CD1c-positive myeloid dendritic cell (primary cell): ENCODE results near the gene TCL1A.
"Not testable (repeated sequence)": the region's sequence is repeated elsewhere in the genome, so short reads cannot be mapped to it uniquely, and the experiment has no call there.

ENCODE experiments used
- DNase-seq: peaks from one replicate; pipeline ENCODE4 v3.0.0-alpha.2; 2016; ENCODE audit errors: extremely low spot score

The TCL1A gene

DNA sequence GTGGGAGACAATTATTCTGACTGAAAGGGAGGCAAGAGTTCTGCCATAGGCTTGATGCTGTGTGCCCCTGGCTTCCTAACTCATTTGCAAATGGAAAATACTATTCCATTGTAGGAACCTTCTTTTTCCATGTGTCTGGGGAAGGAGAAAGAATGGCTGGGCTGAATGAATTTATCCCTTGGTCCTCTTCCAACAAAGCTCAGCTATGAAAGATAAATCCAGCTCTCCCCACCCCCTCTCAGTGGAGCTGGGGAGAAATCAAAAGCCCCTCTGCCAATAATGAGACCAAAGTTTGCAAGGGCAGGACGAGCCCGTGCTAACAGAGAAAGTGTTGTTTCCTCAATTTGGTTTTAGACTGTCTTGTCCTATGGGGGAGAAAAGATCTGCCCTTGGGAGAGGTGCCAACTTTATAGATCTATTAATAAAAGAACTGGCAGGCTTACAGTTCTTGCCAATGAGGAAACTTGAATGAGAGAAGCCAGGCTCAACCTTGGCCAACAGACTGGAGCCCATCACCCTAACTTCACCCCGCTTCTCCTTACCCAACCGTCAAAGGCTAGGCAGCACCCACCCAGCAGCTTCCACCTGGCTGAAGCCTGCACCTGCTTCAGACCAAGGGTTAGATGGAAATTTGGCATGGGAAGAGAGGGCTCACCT, 36.6 kb downstream of the TCL1A start:
- DNase-seq = no peak

DNA sequence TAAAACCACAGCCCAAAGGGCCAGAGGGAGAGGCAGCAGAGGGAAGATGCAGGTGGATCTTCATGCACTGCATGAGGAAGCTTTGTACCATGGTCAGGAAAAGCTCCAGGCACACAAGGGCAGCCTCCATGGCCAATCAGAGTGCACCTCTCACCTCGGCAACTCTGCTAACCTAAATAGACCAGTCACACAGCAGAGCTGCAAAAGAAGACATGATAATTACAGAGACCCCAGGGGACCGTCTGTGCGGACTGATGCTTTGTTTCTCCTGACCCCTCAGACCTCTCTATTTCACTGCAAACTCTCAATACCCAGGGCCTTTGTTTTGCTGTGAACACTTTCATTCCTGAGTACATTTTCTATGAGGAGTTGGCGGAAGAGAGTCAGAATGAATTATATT, 38.4 kb downstream of the TCL1A start:
- DNase-seq = no peak

DNA sequence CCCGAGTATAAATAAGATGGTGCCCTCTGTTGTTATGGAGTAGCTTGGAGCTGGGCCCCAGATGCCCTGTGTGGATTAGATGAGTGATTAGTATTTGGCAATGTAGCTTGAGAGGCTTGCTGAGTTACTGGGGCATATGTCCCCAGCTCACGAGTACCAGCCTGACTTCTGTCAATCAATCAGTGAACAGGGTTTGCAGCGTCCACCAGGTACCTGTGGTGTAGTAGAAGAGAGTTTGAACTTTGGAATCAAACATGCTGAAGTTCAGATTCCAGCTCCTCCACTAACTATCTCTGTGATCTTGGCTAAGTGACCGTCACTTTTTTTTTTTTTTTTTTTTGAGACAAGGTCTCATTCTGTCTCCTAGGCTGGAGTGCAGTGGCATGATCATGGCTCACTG, 39.3 kb downstream of the TCL1A start:
- no peak for DNase-seq

DNA sequence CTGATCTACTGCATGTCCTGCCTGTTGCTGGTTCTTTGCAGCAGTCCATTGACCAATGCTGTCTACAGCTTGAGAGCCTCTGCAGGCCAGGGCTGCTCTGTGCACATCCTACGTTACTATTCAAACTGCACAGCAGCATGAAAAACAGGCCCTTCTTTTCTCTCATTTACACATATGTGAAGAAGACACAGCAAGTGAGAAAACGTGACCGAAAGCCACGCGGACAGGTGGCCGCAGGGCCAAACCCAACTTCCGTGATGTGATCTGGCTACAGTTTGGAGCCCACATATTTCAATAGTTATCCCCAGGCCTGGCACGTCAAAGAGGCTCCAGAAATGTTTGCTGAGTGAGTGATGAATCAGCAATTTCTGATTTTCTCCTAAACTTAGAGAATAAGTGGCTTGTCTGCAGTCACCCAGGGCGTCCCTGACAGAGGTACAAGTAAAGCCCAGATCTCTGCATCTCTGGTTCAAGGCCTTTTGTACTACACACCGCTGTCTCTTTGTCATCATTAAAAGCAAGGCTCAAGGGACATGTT, 45.6 kb downstream of the TCL1A start:
- DNase-seq = no peak

DNA sequence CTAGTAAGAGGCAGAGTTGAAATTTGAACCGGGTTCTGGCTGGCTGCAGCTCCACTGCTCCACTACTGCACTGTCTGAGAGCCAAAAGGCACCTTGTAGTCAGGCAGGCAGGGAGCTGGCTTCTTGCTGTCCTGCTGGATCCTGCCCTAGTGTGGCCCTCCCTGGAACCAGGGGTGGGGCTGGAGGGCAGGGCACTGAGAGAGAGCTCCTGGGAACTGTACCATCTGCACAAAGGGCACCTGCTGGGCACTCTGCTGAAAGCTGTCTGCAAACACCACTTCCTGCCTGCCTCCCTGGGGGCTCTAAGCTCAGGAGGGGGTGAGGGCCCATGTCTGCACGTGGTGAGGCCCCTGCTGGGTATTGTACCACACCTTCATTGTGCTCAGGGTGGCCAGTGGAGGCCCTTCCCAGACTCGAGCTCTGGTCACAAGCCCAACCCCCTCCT, 46.7 kb downstream of the TCL1A start:
- no peak for DNase-seq

DNA sequence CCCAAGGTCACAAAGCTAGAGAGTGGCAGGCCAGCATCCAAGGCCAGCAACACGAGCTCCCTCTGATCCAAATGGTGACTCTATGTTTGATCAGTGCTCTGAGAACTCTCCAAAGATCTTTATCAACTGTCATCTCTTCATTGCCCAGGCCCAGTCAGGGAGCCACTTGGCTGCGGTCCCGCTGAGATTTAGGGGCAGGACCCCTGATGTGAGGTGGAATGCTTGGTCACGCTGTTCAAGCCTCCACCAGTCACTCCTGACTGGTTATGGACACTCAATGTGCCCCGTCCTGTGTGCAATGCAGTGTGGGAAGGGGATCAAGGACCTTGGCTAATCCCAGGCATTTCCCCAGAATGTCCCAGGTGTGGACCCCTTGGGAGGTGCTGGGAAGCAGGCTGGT, 47.5 kb downstream of the TCL1A start:
- DNase-seq = no peak

DNA sequence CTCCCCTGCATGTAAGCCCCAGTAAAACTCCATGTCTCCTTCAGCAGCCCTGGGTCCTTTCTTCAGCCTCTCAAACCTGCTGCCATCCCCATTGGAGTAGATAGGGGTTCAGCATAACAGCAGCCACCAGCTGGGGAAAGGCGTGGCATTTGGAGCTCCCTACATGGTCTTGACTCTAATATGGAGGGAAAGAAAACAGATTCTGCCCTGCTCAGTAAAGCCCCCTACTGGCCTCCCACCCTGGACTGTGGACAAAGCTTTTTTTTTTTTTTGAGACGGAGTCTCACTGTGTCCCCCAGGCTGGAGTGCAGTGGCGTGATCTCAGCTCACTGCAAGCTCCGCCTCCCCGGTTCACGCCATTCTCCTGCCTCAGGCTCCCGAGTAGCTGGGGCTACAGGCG, 48.4 kb downstream of the TCL1A start:
- DNase-seq = not testable (repeated sequence)

DNA sequence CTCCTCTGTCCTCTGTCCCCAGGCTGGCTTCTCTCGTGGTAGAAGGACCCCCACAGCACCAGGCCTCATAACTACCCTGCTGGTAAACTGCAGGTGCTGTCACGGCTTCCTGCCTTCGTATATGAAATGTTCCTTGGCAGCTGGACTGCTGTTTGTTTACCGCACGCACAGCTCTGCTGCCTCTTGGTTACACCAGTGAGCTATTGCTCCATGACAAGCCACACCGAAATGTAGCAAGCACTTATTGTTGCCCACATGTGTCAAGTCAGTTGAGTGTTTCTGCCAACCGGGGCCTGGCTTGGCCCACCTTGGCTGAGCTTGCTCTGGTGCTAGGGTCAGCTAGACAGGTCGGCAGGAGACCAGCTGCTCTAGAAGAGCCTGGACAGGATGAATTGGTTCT, 49.4 kb downstream of the TCL1A start:
- no peak for DNase-seq

DNA sequence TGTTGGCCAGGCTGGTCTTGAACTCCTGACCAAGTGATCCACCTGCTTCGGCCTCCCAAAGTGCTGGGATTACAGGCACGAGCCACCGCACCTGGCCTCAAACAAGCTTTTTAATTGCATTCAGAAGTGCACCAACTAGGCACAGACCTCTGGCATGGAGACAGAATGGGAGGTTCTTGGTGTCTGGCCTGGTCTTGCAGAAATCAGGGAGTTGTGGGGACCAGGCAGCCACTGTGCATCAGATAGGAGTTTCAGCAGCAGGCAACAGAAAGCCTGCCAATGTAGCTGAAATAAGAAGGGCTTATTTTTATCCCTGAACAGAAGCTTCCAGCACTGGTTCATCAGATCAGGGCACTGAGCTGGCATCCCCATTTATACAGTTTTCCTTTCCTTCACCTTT, 49.9 kb downstream of the TCL1A start:
- DNase-seq = no peak

DNA sequence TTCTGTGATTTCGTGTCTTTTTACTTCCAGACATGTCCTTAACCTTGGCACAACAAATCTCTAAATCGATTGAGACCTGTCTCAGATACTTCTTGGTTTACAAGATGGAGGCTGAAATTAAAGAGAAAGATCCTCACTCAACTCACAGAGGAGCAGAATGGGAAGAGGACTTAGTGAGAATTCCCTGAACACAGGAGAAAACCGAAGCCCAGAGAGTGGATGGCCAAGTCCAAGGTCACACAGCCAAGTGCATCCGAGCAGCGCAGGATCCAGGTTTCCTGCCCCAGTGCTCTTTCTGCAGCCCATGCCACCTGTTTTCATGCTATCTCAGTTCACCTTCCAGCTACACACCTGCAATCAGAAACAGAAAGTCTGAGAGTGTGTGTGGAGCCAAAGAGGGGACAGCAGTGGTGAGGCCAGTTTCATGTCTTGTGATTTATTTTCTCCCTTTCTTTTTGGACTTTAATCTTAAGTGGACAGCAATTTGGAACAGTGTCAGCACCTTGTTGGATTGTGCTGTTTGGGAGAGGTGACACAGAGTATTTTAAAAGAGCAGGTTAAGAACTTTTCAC, 50.6 kb downstream of the TCL1A start:
- no peak for DNase-seq

DNA sequence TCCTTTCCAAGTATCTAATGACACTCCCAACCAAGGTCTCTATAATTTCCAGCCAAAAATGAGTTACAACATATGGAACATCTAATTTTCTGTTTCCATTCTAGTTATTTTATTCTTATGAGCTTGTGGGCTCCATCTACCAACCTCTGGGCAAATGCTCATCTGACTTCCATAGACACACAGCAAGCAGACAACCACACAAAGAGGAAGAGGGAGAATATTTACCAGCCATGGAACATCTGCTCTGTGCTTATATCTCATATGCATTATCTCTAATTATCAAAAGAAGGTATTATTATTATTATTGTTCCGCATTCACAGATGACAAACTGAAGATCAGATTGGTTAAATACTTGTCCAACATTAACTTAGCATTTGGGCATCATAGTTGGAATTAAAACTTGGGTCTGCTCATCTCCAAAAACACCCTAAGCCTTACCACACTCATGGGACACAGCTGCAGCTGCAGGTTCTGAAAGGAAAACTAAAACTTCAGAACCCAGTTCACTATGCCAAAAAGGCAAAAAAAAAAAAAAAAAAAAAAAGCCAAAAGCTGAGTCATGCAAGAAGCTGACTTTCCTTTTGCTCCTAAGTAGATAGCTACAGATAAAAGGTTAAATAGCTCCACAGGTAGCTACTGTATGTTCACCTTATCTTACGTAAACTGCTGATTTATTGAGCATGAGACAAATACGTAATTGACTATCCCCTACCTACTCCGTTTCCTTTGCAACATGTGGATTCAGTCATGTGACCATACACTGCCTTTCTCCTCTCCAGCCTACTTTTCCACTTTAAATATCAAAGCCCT, 51.3 kb downstream of the TCL1A start:
- no peak for DNase-seq

DNA sequence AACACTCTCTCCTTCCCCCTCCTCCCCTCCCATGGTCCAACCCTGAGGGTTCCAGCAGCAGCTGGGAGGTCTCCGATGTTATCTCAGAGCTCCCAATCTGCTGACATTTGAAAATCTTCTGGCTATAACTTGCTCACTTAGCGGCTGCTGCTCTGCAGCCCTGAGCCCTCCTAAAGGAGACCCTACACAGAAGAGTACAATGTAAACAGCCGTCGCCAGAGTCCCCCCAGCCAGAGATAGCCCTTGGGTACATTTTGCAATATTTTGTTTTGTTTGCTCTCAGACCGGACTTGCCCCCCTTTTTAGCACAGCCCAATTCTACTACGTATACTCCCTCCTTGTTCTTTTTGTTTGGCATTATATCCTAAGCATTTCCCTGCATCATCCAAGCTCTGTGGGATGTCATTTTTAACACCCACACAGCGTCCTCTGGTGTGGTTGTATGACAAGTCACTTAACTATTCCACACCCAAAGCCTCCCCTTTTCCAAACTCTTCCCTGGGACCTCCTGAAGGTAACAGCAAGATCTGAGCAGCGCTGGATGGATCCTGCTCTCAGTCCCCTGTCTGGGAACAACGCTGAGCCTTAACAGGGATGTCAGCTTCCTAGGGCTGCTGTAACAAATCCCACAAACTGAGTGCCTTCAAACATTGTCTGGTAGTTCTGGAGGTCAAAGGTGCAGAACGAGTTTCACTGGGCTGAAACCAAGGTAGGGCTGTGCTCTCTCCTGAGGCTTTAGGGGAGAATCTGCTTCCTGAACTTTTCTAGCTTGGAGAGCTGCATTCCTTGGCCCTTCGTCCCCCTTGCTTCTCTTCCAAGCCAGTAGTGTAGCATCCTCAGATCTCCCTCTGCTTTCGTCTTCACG, 53.0 kb downstream of the TCL1A start:
- no peak for DNase-seq

DNA sequence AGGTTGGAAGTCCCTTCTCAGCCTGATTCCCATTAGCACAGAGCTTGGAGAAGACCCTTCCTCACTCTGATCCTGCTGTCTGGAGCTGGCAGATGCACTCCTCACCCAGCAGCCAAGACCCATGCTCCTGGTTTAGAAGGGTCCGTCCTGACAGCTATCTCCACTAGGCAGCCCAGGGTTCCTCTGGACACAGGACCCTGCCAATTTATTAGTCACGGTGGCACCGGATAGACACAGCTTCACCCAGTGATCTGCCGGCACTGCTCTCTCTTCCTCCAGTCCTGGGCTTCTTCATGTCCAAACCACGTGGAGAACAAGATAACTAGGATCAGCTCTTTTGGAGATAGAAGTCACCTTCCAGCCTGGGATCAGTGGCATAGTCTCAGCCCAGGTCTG, 53.9 kb downstream of the TCL1A start:
- DNase-seq = no peak
